Measurements from ENCODE around the gene ADARB2. TPM values are rescaled to one million over a fixed set of nuclear protein-coding genes. Genes with fewer than 3 reads are reported as not detected.
"Not testable (repeated sequence)": the region's sequence is repeated elsewhere in the genome, so short reads cannot be mapped to it uniquely, and the experiment has no call there.

Gene ADARB2
- total RNA-seq, 1 experiment from 2014 or later: 0.90 TPM

DNA sequence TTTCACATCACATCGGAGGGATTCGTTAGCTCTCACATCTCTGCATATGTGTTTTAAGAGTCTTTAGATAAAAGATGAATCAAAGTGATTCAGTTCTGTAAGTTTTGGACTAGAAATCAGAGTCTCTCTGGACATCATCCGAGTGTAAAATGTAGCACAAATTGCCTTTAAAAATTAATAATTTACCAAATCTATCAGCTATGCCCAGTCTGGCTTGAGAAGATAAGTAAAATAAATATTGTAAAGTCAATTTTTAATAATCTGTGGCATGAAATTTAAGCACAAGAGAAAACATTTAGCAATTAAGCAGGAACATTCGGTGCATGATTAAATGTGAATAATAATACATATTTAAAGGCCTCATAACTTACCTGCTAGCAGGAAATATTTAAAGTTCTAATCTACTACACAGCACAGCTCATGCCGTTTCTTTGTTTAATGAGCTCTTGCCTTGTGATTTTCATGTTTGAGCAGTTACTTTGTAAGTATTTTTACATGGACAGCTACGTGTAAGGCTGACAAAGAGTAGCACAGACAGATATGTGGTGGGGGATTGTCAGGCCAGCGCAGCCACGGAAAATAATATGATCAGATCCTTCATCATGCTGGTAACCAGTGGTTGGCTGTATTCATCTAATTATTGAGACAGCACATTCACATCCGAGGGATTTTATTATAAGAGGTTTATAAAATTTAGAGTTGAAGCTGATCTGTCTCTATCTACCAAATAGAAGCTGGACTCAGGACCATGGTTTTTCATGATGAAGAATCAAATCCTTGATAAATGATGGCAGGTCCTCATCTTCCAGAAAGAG is 317.3 kb downstream of the ADARB2 start:
- in situ Hi-C loops (cut with HindIII; ENCODE audit: low pct_unique_long_range_greater_than_20kb, low sequenced_read_pairs): no loop called here

DNA sequence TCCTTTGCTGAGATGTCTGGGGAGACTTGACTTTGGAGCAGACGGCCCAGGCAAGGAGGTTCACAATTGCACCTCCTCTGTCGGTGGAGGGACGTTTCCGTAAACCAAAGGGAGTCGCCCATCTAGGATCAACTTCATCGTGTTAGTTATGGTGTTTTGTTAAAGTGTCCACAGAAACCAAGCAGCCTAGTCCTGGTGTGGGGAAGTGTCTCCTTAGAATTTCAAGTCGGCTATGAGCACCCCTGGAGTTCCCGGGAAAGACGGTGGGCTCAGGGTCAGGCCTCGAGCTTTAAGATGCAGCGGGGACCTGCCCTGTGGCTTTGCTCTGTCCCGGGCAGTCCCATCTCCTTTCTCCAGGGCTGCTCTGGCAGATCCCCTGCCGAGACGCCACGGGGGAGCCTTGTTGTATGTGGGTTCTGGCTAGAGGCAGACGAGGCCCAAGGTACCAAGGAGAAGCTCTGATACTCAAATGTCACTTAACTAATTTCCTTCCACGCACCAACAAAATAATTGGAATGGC is 319.2 kb downstream of the ADARB2 start:
- in situ Hi-C loops (cut with HindIII; ENCODE audit: low pct_unique_long_range_greater_than_20kb, low sequenced_read_pairs): no loop called here

More for the DNA sequence above, 317.3 kb downstream of the ADARB2 start:
- DNase-seq (ENCODE audit: low read depth, low spot score): no peak

DNA sequence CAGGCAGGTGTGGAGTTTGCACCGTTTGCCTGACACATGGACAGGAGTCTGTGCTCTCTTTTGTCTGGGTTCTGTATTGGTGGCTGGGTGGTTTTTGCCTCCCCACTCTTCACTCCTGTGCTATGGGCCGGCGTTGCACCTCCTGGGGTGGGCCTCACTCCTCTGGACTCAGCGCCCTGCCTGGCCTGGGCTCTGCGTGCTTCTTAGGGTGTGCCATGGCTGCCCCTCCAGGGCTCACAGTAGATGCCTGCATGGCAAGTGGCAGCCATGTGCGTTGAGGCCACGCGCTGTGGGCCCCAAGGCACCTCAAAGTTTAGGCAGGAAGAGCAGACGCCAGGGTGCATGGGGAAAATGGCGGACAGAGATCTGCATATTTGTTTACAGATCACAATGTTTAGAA is 319.8 kb downstream of the ADARB2 start:
- in situ Hi-C loops (cut with HindIII; ENCODE audit: low pct_unique_long_range_greater_than_20kb, low sequenced_read_pairs): no loop called here
- no peak for DNase-seq (ENCODE audit: low read depth, low spot score)

More for the DNA sequence above, 319.2 kb downstream of the ADARB2 start:
- DNase-seq (ENCODE audit: low read depth, low spot score): no peak

DNA sequence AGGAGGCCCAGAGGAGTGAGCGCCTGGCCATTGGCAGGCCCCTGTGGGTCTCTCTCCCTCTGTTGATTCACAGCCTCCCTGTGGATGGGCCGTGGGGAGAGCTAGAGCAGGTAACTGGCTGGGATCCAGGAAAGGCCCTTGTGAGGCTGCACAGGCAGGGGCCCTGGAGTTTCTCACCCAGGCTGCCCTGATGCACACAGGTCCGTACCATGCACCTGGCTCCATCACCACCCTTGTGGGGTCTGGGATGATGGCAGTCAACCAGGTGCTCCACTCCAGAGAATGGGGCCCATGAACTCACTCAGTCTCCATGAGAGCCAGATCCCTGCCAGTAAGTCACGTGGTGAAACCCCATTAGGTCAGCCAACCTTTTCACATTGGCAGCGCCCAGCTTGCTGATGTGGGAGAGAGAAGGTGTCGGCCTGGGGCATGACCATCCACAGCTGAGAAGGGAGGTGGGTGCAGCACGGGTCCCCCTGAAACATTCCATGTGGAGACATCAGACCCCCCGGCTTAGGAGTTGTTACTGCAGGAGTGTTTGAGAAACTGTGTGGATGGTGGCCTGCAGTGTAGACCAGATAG is 320.8 kb downstream of the ADARB2 start:
- no peak for DNase-seq (ENCODE audit: low read depth, low spot score)
- in situ Hi-C loops (cut with HindIII; ENCODE audit: low pct_unique_long_range_greater_than_20kb, low sequenced_read_pairs): no loop called here

DNA sequence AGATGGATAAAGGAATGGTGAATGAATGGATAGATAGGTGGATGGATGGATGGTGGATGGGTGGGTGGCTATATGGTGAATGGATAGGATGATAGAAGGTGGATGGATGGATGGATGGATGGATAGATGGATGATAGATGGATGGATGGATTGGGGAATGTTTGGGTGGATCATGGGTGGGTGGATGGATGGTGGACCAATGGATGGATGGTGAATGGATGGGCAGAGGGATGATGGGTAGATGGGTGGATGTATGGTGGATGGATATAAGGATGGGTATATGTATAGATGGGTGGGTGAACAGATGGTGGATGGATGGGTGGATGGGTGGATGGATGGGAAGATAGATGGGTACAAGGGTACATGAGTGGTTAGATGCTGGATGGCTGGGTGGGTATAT is 322.4 kb downstream of the ADARB2 start:
- no peak for DNase-seq (ENCODE audit: low read depth, low spot score)
- in situ Hi-C loops (cut with HindIII; ENCODE audit: low pct_unique_long_range_greater_than_20kb, low sequenced_read_pairs): no loop called here

DNA sequence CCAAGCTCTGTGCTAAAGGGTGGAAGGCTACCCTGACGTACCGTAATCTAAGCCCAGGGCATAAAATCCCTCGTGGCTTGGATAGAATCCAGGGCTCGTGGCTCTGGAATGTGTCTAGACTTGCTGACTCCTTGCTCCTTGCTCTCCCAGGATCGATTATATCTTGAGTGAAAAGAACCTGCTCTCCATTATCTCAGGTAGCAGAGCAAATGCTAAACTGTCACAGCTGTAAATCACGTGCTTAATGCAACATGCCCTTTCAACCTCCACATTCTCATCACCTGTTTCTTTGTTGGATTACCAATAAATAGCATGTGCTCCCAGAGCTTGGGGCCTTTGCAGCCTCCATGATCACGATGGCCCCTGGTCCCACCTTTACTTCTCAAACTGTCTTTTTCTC is 323.0 kb downstream of the ADARB2 start:
- DNase-seq (ENCODE audit: low read depth, low spot score); in situ Hi-C loops (cut with HindIII; ENCODE audit: low pct_unique_long_range_greater_than_20kb, low sequenced_read_pairs): not testable (repeated sequence)

DNA sequence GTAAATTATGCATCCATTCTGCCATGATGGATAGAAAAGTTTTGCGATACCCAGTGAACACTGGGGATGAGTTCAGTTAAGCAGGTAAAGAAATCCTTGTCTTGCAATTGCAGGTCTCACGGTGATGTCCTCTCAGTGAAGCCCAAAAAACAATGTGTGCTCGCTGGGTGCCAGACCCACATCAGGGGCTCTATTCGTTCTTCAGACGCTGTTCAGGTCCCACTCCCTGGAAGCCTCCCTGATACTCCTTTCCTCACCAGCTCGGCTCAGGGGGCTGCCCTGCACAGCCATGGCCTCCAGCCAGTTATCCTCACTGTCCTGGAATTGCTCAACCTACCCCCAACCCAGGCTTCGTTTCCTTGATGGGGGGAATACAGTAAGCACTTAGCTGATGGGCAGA is 323.5 kb downstream of the ADARB2 start:
- in situ Hi-C loops (cut with HindIII; ENCODE audit: low pct_unique_long_range_greater_than_20kb, low sequenced_read_pairs): no loop called here

DNA sequence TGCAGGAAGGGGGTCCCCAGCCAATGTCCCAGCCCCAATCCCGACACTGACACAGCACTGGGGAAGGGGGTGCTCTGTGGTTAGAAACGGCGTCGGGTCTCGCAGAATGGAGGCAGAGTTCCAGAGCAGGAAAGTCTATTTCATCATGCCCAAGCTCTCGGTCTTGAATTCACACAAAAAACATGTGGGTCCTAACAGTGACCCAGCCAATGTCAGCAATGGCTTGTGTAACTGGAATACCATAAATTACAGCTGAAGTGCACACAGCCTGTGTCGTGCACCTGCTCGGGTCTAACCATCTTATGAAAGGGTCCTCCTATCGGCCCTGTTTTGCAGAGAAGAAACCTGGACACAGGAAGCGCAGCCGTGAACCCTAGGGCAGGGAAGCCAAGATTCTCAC is 324.1 kb downstream of the ADARB2 start:
- in situ Hi-C loops (cut with HindIII; ENCODE audit: low pct_unique_long_range_greater_than_20kb, low sequenced_read_pairs): no loop called here
- no peak for DNase-seq (ENCODE audit: low read depth, low spot score)

More for the DNA sequence above, 323.5 kb downstream of the ADARB2 start:
- no peak for DNase-seq (ENCODE audit: low read depth, low spot score)

DNA sequence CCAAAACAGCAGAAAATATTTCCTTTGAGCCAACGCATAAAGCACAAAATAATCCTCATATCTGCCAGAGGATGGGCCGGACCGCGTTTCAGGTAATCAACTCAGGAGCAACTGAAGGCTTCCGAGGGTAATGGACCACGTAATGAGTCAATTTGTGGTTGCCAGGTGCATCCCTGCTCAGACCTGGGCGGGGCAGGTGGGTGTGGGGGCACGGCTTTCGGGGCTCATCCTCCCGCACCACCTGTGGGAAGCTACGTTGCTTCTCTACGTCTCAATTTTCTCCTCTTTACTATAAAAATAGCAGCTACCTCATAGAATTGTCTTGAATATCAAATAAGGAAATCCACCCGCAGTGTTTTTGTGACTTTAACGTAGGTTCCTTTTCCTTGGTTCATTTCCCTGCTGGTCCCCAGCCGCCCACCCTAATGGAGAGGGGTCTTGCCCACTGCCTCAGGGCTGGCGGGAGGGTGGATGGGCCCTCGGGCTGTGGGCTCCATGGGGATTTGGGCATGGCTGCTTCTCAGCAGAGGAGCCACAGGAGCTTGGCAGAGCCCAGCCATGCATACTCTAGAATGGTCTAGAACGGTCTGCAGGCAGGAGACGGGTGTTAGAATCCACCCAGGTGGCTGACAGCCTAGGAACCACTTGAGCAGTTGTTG is 324.7 kb downstream of the ADARB2 start:
- DNase-seq (ENCODE audit: low read depth, low spot score): no peak
- in situ Hi-C loops (cut with HindIII; ENCODE audit: low pct_unique_long_range_greater_than_20kb, low sequenced_read_pairs): no loop called here

DNA sequence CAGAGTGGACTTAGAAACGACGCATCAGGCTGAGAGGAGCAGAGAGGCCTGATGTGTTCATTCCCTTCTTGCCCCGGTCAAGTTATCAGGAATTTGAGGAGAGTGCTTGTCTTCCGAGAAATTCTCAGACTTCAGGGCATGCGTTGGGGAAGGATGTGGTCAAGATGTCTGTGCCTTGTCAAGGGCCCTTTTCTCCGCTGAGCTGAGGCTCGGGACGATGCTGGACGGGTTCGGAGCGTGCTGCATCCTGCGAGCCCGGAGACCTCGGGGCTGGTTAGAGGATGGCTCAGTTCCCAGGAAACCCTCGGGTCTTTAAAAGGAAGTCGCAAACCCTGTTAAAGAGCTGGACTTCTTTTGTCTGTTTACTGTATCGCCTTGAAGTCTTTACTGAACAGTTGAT is 325.4 kb downstream of the ADARB2 start:
- DNase-seq (ENCODE audit: low read depth, low spot score): peak; percentile 23
- in situ Hi-C loops (cut with HindIII; ENCODE audit: low pct_unique_long_range_greater_than_20kb, low sequenced_read_pairs): no loop called here

DNA sequence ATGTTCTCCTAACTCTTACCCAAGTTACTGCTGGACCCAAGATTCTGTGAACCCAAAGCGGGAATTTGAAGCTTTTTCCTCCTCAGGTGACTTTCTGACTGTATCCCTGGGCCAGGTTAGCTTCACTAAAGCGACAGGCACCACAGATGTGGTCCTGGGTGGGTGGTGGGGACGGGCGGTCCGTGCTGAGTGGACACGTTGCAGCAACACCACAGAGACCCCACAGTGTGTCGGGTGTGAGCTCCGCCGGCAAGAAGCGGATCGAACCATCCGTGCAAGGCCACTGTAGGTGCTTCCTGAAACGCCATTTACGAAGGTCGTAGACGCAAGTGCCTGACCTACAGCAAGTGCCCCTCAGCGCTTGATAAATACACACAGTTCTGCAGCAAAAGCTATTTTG is 325.9 kb downstream of the ADARB2 start:
- DNase-seq (ENCODE audit: low read depth, low spot score): no peak
- in situ Hi-C loops (cut with HindIII; ENCODE audit: low pct_unique_long_range_greater_than_20kb, low sequenced_read_pairs): no loop called here

DNA sequence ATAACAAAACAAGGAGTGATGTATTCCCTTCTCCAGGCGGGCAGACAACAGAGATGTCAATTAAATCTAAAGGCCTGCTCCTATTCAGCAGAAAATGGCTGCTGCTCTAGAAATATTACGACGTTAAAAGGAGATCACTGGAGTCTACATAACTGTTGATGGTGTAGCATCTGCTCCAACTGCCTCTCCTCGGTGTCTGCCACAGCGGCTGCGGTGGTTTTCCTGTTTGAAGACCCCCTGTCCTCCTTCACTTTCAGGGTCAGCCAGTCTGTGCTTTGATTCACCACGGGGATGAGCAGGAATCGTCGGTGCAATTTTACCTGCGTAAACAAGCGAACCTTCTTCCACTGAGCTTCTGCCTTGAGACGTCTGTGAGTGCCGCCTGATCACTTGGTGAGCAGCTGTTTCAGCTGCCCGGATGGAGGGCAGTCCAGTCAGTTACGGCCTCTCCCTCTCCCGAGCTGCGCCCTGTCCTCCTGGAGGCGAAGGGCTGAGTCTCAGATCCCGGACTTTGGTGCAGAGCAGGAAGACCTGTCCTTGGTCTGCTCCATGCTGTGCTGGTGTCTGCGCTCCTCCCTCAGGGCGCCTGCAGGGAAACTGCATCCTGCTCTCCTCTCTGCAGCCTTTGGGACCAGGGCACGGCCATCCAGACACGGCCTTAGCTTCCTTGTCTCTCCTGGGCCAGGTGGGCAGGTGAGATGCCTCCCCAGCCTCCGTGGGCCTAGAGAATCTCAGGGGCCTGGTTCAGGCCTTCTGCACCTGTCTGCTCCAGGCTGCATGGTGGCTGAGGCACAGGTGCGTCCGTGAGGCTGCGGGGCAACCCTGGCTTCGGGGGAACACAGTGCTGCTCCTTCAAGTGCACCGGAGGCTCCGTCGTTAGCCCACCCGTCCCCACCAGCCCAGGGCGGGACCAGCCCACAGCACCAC is 326.6 kb downstream of the ADARB2 start:
- in situ Hi-C loops (cut with HindIII; ENCODE audit: low pct_unique_long_range_greater_than_20kb, low sequenced_read_pairs): no loop called here
- DNase-seq (ENCODE audit: low read depth, low spot score): no peak

DNA sequence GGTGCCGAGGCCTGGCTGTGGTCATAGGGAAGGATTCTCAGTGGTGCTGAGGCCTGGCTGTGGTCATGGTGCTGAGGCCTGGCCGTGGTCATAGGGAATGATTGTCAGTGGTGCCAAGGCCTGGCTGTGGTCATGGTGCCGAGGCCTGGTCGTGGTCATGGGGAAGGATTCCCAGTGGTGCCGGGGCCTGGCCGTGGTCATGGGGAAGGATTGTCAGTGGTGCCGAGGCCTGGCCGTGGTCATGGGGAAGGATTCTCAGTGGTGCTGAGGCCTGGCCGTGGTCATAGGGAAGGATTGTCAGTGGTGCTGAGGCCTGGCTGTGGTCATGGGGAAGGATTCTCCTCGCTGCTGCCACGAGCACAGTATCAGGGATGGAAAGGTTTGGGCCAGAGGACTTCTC is 327.3 kb downstream of the ADARB2 start:
- no peak for DNase-seq (ENCODE audit: low read depth, low spot score)
- in situ Hi-C loops (cut with HindIII; ENCODE audit: low pct_unique_long_range_greater_than_20kb, low sequenced_read_pairs): no loop called here

DNA sequence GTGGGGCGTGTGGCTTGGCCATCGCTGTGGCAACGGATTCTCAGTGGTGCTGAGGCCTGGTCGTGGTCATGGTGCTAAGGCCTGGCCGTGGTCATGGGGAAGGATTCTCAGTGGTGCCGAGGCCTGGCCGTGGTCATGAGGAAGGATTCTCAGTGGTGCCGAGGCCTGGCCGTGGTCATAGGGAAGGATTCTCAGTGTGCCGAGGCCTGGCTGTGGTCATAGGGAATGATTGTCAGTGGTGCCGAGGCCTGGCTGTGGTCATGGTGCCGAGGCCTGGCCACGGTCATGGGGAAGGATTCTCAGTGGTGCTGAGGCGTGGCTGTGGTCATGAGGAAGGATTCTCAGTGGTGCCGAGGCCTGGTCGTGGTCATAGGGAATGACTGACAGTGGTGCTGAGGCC is 327.9 kb downstream of the ADARB2 start:
- in situ Hi-C loops (cut with HindIII; ENCODE audit: low pct_unique_long_range_greater_than_20kb, low sequenced_read_pairs): no loop called here
- no peak for DNase-seq (ENCODE audit: low read depth, low spot score)

DNA sequence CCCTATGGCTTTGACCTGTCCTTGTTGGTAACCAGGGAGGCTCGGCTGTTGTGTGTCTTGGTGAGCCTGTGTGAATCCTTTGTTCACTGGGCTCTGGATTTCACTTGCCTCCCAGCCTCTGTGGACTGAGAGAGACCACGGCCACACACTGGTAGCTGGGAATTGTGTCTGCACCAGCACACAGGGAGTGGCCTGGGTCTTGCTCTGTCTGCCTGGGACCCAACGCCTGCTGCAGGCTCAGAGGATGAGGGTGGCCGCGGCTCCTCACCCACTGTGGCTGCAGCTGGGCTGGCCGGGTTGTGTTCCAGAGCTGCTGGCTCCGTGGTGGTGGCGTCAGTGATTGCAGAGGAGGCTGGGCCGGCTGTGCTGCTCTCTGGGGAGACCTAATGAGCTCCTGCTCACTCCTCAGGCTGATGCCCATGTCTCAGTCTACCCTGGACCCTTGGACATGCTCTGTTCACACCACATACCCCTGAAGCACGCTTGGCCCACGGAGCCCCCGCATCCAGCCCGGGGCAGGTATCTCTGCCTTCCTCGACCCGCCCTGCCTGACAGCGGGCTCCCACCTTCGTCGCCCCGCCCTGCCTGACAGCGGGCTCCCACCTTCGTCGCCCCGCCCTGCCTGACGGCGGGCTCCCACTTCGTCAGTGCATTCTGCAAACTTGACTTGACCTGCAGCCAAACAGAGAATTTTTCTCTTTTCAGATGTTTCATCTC is 328.5 kb downstream of the ADARB2 start:
- no peak for DNase-seq (ENCODE audit: low read depth, low spot score)
- in situ Hi-C loops (cut with HindIII; ENCODE audit: low pct_unique_long_range_greater_than_20kb, low sequenced_read_pairs): no loop called here

DNA sequence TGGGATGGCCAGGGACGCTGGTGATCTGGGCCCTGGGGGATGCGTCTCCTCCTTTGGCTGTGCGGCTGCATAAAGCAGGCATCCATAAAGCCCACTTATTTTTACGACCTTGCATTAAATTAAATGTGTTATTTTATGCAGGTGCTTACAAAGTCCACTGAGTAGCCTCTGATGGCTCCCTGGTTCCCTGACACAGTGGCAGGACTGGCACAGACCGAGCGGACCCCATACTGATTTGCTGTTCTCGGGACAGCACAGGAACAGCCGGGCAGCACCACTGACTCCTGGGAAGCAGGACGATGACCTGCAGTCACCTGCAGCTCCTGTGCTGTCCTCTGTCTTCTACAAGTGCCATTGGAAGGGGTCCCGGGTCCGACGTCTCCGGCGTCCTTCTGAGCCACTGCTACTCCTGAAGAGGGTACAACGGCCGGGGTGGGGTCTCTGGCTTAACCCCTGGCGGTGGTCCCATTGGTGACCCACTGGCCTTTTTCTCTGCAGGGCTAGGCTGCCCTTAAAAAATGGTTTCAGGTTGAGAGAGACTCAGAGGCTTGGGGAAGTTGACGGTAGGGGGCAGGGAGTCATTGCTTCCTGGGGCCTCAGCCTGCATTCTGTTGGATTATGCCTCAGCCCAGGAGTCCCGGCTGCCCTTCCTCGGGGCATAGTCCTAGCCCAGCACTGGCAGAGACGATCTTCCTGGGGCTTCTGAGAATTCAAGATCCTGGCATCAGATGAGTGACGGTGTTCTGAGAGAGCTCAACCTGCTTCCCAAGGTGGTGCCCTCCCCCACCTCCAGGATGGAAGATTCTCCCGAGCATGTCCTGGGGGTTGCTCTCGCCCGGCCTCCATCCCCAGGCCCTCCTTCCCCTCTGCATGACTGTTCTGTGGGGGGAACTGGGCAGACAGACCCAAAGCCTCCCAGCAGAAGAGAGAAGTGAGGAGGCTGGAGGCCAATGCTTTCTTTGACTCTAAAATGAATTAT is 330.1 kb downstream of the ADARB2 start:
- in situ Hi-C loops (cut with HindIII; ENCODE audit: low pct_unique_long_range_greater_than_20kb, low sequenced_read_pairs): no loop called here
- no peak for DNase-seq (ENCODE audit: low read depth, low spot score)
